Measurements from ENCODE around the gene EIF4E1B.

DNA sequence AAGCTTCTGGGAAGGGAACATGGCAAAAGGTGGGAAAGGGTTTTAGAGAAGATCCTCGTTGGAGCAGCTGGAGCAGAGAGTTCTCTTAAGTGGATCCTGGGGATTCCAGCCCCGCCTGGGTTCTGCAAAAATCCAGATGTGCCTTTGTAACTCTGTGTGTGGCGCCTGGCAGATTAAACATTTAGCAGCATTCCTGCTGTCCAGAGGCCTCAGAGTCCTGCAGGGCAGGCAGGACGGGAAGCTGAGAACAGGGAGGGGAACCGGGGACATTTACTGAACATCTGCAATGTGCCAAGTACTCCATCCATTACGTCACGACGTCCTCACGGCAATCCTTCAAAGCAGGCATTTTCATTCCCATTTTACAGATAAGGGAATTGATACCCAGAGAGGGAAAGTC, 6.0 kb downstream of the EIF4E1B start:
- TF ChIP-seq, protein P1, sequence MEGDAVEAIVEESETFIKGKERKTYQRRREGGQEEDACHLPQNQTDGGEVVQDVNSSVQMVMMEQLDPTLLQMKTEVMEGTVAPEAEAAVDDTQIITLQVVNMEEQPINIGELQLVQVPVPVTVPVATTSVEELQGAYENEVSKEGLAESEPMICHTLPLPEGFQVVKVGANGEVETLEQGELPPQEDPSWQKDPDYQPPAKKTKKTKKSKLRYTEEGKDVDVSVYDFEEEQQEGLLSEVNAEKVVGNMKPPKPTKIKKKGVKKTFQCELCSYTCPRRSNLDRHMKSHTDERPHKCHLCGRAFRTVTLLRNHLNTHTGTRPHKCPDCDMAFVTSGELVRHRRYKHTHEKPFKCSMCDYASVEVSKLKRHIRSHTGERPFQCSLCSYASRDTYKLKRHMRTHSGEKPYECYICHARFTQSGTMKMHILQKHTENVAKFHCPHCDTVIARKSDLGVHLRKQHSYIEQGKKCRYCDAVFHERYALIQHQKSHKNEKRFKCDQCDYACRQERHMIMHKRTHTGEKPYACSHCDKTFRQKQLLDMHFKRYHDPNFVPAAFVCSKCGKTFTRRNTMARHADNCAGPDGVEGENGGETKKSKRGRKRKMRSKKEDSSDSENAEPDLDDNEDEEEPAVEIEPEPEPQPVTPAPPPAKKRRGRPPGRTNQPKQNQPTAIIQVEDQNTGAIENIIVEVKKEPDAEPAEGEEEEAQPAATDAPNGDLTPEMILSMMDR (IDR thresholded peaks at IDR 0.05), result no peak
- TF ChIP-seq EZH2 (IDR thresholded peaks at IDR 0.05) (no peak), EZH2phosphoT487 (IDR thresholded peaks at IDR 0.05) (no peak)

All from neural progenitor cell (in vitro differentiated cells).